ENCODE data around the gene CELF5.
"Not testable (repeated sequence)": the region's sequence is repeated elsewhere in the genome, so short reads cannot be mapped to it uniquely, and the experiment has no call there.

The CELF5 gene

DNA sequence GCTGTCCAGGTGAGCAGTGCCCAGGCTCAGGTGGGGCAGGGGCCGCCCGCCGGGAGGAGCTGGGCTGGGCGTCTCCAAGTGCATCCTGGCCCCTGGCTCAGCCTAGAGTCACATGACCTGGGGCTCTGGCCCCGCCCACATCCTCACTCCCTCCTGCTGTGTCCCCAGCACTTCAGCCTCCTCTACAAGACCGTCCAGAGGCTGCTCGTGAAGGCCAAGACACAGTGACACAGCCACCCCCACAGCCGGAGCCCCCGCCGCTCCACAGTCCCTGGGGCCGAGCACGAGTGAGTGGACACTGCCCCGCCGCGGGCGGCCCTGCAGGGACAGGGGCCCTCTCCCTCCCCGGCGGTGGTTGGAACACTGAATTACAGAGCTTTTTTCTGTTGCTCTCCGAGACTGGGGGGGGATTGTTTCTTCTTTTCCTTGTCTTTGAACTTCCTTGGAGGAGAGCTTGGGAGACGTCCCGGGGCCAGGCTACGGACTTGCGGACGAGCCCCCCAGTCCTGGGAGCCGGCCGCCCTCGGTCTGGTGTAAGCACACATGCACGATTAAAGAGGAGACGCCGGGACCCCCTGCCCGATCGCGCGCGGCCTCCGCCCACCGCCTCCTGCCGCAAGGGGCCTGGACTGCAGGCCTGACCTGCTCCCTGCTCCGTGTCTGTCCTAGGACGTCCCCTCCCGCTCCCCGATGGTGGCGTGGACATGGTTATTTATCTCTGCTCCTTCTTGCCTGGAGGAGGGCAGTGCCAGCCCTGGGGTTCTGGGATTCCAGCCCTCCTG lies 16.8 kb upstream of the CELF5 start:
- no peak for DNase-seq (ENCODE audit: low read depth)

DNA sequence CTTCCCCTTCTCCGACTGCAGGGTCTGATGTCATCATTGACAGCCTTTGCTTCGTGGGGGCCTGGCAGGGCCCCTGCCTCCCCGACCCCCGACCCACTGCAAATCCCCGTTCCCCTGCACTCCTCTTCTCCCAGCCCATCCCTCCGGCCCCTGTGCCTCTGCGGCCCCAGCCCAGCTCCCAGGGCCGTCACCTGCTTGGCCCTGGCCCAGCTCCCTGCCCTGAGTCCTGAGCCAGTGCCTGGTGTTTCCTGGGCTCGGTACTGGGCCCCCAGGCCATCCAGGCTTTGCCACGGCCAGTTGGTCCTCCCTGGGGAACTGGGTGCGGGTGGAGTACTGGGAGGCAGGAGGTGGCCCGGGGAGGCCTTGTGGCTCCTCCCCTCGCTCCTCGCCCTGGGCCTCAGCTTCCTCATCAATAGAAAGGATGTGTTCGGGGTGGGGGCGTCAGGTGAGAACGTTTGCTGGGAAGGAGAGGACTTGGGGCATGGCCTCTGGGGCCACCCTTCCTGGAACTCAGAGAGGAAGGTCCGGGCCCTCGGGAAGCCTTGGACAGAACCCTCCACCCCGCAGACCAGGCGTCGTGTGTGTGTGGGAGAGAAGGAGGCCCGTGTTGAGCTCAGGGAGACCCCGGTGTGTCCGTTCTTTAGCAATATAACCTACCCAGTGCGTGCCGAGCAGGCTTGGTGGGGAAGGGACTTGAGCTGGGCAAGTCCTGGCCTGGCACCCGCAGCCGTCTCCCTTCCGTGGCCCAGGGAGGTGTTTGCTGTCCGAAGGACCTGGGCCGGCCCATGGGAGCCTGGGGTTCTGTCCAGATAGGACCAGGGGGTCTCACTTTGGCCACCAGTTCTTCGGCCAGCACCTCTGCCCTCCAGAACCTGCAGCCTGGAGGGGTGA lies 15.9 kb upstream of the CELF5 start:
- DNase-seq (ENCODE audit: low read depth), result no peak

DNA sequence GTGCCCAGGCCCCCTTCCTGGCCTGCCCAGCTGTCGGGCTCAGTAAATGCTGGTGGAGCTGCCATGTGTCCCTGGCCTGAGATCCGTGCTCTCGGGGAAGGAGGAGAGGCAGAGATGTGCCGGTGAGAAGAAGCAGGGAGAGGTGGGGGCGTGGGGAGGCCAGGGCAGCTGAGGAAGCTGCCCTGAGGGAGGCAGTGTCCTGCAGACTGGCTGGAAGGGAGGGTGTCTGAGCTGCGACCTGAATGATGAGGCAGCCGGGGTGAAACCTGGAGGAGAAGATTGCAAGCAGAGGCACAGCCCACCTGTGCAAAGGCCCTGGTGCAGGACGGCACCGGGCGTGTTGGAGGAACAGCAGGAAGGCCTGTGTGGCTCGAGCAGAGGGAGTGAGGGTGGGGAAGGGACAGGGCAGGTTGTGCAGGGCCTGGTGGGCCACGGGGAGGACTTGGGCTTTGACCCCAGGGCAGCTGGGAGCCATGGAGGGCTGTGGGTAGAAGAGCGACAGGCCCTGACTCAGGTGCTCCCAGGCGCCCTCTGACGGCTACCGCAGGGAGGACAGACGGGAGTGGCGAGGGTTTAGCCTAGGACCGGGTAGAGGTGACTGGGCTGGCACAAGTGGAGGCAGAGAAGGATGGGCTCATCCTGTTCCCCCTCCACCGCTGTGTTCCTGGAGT lies 14.0 kb upstream of the CELF5 start:
- peak; percentile 47 for DNase-seq (ENCODE audit: low read depth)

DNA sequence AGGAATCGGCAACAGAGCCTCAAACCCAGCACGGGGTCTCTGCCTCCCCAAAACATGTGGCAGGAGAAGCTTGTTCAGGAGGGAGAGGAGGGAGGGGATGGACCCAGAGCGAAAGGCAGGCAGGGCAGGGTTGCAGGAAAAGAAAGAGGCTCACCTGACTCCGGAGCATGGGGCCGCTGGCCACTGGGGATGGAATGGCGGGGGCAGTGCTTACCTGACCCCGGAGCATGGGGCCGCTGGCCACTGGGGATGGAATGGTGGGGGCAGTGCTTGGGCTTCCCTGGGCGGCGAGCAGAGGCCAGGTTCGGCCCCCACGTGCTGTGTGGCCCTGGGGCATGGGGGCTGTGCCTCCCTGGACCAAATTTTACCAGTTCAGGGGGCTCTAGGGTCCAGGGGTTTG lies 13.3 kb upstream of the CELF5 start:
- DNase-seq (ENCODE audit: low read depth), result no peak

DNA sequence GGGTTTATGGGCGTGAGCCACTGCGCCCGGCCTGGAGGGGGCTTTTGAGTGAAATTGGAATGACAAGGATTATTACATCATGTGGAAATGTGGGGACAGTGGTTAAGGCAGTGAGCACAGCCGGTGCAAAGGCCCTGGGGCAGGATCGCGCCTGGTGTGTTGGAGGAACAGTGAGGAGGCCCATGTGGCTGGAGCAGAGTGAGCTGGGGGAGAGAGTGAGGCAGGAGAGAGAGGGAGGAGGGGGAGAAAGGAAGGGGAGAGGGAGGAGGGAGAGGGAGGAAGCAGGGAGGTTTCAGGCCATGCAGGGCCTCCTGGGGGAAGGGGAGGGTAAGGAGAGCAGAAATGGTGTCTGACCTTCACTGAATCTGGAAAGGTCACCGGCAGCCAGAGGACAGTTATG lies 11.3 kb upstream of the CELF5 start:
- DNase-seq (ENCODE audit: low read depth), result no peak

DNA sequence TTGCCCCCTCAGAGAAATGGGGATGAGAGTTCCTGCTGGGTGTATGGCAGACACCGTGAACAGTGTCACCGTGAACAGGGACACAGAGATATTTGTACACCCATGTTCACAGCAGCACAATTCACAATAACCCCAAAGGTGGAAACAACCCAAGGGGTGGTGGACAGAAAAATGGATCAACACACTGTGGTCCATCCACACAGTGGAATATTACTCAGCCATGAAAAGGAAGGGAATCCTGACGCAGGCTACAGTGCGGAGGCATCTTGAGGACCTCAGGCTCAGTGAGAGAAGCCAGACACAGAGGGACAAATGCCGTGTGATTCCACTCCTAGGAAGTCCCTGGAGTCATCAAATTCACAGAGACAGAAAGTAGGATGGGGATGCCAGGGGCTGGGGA lies 7.6 kb upstream of the CELF5 start:
- no peak for DNase-seq (ENCODE audit: low read depth)

DNA sequence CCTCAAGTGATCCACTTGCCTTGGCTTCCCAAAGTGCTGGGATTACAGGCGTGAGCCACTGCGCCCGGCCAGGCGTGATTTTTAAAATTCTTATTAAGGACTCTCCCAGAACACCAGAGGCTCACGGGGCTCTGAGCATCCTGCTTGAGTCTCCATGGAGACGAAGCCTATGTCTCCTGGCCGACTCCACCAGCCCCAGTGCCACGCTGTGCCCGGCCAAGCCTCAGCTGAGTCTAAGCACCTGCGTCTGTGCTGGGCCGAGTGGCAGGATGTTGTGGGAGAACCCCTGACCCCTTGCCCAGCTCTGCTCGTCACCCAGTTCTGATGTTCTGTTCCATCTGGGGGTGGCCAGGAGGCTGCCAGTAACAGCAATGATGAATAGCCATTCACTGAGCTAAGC lies 3.9 kb upstream of the CELF5 start:
- DNase-seq (ENCODE audit: low read depth), result no peak

DNA sequence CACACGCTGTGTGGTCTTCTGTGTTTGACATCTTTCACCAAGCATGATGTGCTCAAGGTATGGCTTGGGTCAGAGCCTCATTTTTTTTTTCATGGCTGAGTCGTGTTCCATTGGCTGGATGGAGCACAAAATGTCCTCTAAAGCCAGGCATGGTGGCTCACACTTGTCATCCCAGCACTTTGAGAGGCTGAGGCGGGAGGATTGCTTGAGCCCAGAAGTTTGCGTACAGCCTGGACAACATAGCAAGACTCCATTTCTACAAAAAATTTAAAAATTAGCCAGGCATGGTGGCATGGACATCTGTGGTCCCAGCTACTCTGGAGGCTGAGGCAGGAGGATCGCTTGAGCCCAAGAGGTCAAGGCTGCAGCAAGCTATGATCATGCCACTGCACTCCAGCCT lies 2.9 kb upstream of the CELF5 start:
- DNase-seq (ENCODE audit: low read depth), result not testable (repeated sequence)

DNA sequence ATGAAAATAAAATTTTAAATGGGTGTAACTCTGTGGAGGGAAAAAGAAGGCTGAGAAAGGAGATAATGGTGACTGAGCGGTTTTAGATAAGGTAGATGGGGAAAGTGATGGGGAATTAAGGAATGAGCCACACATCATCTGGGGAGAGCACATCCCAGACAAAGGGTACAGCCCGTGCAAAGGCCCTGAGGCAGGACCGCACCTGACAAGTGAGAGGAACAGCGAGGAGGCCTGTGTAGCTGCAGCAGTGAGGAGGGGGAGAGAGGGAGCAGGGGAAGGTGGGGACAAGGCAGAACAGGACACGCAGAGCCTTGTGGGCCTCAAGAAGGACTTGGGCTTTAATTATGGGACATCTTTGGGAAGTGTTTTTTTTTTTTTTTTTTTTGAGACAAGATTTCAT lies 1.8 kb upstream of the CELF5 start:
- no peak for DNase-seq (ENCODE audit: low read depth)

DNA sequence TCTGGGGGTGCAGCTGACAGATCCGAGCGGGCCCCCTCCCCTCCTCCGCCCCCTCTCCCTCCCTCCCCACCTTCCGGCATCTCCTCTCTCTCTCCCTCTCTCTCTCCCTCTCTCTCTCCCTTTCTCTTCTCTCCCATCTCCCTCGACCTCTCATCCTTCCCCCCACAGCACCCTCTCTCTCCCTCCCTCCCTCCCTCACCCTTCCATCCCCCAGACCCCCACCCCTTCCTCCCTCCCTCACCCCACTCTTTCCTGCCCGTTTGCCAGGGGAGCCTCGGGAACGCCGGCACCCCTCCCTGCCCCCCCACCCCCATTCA lies 666 bp downstream of the CELF5 start:
- no peak for DNase-seq (ENCODE audit: low read depth)

DNA sequence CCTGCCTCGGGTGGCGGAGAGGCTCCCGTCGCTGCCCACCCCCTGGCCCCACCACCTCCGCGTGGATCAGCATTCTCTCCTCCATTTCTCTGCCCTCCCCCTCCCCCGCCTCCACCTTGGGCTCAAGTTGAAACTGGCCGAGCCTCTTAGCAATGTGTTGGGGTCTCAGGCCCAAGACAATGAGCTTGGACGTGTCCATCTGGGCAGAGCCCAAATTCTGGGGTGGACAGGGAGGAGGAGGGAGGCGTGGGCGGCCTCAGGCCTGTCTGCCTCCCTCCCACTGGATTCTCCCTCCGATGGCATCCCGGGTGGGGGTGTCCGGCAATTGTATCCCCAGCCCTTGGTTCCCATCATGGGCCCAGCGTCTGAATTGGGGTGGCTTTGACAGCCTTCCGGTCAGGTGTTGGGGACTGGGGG lies 1.2 kb downstream of the CELF5 start:
- no peak for DNase-seq (ENCODE audit: low read depth)

DNA sequence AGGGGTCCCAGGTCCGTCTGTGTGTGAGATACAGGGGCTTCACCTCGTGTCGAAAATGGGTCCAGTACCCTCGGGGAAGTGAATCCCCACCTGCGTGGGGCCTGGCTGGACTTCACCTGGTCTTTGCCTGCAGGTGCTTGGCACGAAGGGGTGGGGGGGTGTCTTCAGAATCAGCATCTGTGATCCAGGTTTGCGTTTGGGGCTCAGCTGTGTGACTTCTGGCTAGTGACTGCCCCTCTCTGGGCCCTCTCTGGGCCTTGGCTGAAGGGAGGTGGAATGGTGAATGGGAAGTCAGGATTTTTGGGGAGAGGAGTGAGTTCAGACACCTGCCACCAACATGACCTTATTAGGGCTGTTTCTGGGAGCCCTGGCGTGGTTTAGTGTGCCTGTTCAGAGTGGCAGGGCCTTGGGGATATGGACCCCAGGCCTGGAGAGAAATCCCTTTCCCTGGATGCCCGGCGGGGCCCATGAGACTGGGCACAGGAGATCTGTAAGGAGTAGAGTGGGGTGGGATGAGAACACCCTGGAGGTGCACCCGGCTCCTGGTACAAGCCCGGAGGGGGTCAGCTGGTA lies 2.7 kb downstream of the CELF5 start:
- no peak for DNase-seq (ENCODE audit: low read depth)

DNA sequence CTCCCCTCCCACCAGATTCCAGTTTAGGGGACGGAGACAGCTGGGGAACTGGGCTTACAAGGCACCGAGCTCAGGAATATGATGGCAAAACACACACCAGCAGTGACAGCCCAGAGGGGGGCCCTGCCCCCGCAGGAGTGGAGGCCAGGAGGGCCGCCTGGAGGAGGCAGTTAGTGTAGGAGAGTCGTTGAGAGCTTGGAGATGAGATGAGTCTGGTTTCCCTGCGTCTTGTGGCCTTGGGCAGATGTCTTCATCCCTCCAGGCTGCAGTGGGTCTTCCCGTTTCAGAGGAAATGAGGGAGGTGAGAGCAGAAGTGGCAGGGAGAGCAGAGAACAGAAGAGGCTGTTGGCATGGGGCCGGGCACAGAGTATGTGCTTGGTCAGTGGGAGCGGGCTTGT lies 4.9 kb downstream of the CELF5 start:
- no peak for DNase-seq (ENCODE audit: low read depth)

DNA sequence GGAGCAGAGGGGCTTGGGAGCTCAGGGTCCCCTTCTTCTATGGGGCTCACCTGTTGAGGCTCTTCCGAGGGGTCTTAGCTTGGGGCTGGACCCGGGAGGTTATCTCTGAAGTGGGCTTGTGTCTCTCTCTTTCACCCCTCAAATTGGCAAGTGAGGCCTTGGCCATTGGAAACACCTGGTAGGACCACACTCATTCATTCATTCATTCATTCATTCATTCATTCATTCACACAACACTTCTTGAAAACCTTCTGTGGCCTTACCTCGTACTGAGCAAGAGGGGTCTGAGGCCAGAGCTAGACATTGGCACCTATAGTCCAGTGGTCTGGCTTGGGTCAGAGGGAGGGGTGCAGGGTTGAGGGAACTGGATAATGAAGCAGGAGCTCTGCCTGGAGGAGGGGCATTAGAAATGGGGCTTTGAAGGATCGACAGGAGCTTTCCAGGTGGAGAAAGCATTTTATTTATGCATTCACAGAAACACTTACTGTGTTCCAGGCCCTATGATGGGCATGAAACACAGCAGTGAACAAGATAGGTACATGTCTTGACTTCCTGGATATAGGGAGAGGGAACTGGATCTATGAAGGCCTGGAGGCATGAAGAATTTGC lies 5.5 kb downstream of the CELF5 start:
- DNase-seq (ENCODE audit: low read depth), result no peak

DNA sequence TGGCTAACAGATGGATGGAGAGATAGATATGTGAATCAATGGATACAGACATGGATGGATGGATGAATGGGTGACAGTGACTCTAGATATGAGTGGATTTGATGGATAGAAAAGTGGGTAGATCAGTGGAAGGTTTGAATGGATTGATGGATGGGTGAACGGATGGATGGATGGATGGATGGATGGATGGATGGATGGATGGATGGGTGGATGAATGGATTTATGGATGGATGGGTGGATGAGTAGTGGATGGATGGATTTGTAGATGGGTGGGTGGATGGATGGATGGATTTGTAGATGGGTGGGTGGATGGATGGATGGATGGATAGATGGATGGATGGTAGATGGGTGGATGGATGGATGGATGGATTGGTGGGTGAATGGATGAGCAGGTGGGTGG lies 6.8 kb downstream of the CELF5 start:
- no peak for DNase-seq (ENCODE audit: low read depth)

DNA sequence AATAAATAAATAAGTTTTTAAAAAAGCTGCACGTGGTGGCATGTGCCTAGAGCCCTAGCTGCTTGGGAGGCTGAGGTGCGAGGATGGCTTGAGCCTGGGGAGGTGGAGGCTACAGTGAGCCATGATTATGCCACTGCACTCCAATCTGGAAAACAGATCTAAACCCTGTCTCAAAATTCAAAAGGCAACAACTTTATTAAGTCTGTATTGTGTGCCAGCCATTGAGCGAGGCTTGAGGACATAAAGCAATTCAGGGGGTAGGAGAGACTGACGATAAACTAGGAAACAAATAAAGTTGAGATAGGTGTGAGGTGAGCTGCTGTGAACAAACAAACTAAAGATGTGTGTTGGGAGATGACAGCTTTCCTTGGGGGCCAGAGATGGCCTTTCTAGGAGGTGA lies 8.7 kb downstream of the CELF5 start:
- no peak for DNase-seq (ENCODE audit: low read depth)

DNA sequence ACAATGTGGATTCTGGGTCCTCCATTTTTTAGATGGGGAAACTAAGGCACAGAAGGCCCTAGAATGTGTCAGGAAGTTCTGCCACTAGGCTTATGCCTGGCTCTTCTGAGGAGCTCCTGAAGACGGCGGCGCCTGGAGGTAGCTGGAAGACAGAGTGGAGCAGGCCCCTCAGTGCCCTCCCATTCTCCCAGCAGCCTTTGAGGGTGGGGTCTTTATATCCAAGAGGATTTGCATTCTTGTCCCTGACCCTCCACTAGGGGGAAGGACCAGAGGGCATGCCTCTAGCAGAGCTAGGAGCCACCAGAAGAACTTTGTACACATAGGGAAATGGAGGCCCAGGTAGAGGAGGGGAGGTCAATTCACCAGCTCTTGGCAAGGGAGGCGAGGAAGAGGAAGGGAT lies 9.4 kb downstream of the CELF5 start:
- no peak for DNase-seq (ENCODE audit: low read depth)

DNA sequence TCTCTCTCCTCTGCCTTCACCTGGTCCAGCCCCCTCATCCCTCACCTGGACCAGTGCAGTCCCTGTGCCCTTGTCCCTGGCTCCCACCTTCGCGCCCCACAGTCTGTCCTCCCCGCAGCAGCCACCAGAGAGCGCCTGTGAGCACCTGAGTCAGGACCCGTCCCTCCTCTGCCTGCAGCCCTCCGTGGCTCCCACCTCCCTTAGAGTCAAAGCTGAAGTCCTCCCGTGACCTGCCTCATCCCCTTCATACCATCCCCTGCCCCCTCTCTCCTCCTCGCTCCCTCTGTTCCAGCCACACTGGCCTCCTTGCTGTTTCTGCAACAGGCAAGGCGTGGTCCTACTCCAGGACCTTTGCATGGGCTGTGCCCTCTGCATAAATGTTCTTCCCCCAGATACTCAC lies 10.3 kb downstream of the CELF5 start:
- DNase-seq (ENCODE audit: low read depth), result no peak

DNA sequence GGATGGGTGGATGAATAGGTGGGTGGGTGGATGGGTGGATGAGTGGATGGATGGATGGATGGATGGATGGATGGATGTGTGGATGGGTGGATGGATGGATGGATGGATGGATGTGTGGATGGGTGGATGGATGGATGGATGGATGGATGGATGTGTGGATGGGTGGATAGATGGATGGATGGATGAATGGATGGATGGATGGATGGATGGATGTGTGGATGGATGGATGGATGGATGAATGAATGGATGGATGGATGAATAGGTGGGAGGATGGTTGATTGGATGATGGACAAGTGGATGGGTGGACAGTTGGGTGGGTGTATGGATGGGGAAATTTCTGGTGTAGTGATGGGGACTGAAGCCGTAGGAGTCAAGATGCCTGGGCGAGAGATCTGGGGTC lies 11.1 kb downstream of the CELF5 start:
- DNase-seq (ENCODE audit: low read depth), result not testable (repeated sequence)

DNA sequence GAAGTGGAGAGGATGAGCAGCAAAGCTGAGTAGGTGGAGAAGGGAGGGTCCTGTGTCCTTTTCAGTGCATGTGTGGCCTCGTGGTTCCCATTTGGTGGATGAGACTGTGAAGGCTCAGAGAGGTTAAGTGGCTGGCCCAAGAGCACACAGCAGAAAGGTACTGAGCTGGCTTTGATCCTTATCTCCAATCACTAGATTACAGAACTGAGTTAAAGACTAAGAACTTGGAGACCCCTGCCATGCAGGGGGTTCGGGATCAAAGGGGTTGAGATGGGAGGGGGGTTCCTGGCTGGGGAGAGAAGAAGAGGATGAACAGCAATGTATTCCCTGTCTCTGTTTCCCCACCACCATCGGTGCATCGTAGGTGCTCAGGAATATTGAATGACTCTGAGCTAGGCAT lies 11.8 kb downstream of the CELF5 start:
- no peak for DNase-seq (ENCODE audit: low read depth)

DNA sequence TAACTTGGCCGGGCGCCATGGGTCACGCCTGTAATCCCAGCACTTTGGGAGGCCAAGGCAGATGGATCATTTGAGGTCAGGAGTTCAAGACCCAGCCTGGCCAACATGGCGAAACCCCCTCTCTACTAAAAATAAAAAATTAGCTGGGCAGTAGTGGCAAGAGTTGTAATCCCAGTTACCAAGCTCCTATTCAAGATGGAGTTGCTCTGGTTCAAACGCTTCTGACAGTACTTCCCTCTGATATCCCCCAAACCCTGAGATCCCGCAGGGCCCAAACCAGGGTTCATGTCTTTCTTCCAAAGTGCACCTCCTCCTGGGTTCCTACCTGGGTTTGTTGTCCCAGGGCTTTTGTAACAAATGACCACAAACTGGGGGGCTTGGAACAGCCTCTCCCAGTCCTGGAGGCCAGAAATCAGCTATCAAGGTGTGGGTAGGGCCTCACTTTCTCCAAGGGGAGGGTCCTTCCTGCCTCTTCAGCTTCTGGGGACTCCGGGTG lies 13.7 kb downstream of the CELF5 start:
- DNase-seq (ENCODE audit: low read depth), result no peak

DNA sequence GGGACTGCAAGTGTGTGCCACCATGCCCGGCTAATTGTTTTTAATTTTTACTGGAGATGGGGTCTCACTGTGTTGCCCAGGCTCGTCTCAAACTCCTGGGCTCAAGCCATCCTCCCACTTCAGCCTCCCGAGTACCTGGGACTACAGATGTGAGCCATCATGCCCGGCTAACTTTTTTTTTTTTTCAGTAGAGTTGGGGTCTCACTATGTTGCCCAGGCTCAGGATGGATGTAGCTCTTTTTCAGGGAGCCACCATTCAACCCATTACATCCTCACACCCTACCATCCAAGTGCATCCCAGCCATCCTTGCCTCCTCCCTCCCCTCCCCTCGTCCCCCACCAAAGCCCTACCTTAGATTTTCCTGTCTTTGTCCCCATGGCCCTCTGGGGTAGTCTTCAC lies 14.9 kb downstream of the CELF5 start:
- DNase-seq (ENCODE audit: low read depth), result no peak

All from stimulated activated CD8-positive, alpha-beta memory T cell treated with anti-CD3 and anti-CD28 coated beads, Interleukin-15, amount 100 ng/mL, for 1 hour (primary cell).